CD4-positive, alpha-beta T cell (primary cell): ENCODE data around the gene BAIAP2. TPM values are rescaled to one million over a fixed set of nuclear protein-coding genes. Genes with fewer than 3 reads are reported as not detected.

ENCODE experiments used
- ATAC-seq: fragments of 200-7000 bp; cut with Tn5 transposase; one replicate; pipeline ENCODE4 v1.10.0; 2022; ENCODE audit warnings: mild to moderate bottlenecking; ENCODE audit not compliant: poor library complexity
- CTCF ChIA-PET: fragments of 350-600 bp; sonication (Branson Sonifier 250); formaldehyde crosslinking; loops from one replicate; lab custom pipeline; 2021; ENCODE audit warnings: antibody characterized with exemption, inconsistent platforms; lab: Charles Lee
- POLR2A ChIA-PET: fragments of 350-600 bp; sonication (Branson Sonifier 250); formaldehyde crosslinking; loops from one replicate; lab custom pipeline; 2021; ENCODE audit warnings: antibody characterized with exemption, inconsistent platforms; lab: Charles Lee
- DNase-seq, 14 experiments: peaks; one replicate each; pipeline ENCODE4 v3.0.0-alpha.2; 2013 to 2020; ENCODE audit warnings: mixed read lengths in 2 of 14
- H3K27ac ChIP-seq, 2 donors: one replicate each; pipeline versions ENCODE4 v1.5.1 to v1.7.0; 2013; ENCODE audit warnings: low read length in 2 of 2, low read depth in 1 of 2, mild to moderate bottlenecking in 1 of 2
- H3K27me3 ChIP-seq, 2 experiments: 1 replicate in 1 of 2; 2 replicates in 1 of 2; pipeline versions ENCODE4 v1.6.1 to v1.7.0; 2013; ENCODE audit warnings: low read length in 2 of 2, control low read depth in 1 of 2, mild to moderate bottlenecking in 1 of 2, moderate library complexity in 1 of 2; ENCODE audit not compliant: insufficient read depth in 2 of 2, control insufficient read depth in 1 of 2
- H3K36me3 ChIP-seq: one replicate; pipeline ENCODE4 v1.6.1; 2013; ENCODE audit warnings: low read length, control low read depth; ENCODE audit not compliant: insufficient read depth
- H3K4me1 ChIP-seq: one replicate; pipeline ENCODE4 v1.6.1; 2013; ENCODE audit warnings: low read length, control low read depth; ENCODE audit not compliant: insufficient read depth
- H3K4me3 ChIP-seq: one replicate; pipeline ENCODE4 v1.5.1; 2013; ENCODE audit warnings: mild to moderate bottlenecking, low read length, moderate library complexity
- H3K9me3 ChIP-seq, 2 experiments: 1 replicate in 1 of 2; 2 replicates in 1 of 2; pipeline versions ENCODE4 v1.6.1 to v1.7.0; 2013; ENCODE audit warnings: low read length in 2 of 2, mild to moderate bottlenecking in 2 of 2, control low read depth in 1 of 2, moderate library complexity in 1 of 2; ENCODE audit not compliant: control insufficient read depth in 1 of 2, insufficient read depth in 1 of 2
- H3K27ac Mint-ChIP-seq: one replicate; pipeline ENCODE4 v1.8.0; 2020; ENCODE audit warnings: mixed read lengths
- H3K27me3 Mint-ChIP-seq: one replicate; pipeline ENCODE4 v1.8.0; 2021; ENCODE audit warnings: mixed read lengths
- H3K36me3 Mint-ChIP-seq: one replicate; pipeline ENCODE4 v1.8.0; 2021; ENCODE audit warnings: low read depth, mixed read lengths
- H3K4me1 Mint-ChIP-seq: one replicate; pipeline ENCODE4 v1.8.0; 2021; ENCODE audit warnings: low read depth, mixed read lengths
- H3K4me3 Mint-ChIP-seq: one replicate; pipeline ENCODE4 v1.8.0; 2020; ENCODE audit warnings: mild to moderate bottlenecking, mixed read lengths
- H3K9me3 Mint-ChIP-seq: one replicate; pipeline ENCODE4 v1.8.0; 2020; ENCODE audit warnings: mixed read lengths
- intact Hi-C, 2 experiments: fragments of 100-400 bp; cut with DNase I in 1 of 2; cut with micrococcal nuclease in 1 of 2; formaldehyde crosslinking; loops; one replicate each; pipeline versions ENCODE4 v1.15.1 to v1.9.0; 2023 to 2025; cut with DNase I, micrococcal nuclease
- total RNA-seq, 174 experiments: library from RNA in 2 of 174; stranded (reverse) in 2 of 174; gene quantifications; one replicate each; pipeline ENCODE4 v1.2.3 and lab custom pipeline; 2021 to 2026
- TF ChIP-seq, protein P1 (sequence below): fragments of 200-600 bp; IDR thresholded peaks from one replicate; pipeline ENCODE4 v1.8.0; 2022; ENCODE audit warnings: antibody characterized with exemption, mild to moderate bottlenecking

BAIAP2 gene
- total RNA-seq, 2 experiments from 2014 or later: 4.2 to 4.9 TPM

DNA sequence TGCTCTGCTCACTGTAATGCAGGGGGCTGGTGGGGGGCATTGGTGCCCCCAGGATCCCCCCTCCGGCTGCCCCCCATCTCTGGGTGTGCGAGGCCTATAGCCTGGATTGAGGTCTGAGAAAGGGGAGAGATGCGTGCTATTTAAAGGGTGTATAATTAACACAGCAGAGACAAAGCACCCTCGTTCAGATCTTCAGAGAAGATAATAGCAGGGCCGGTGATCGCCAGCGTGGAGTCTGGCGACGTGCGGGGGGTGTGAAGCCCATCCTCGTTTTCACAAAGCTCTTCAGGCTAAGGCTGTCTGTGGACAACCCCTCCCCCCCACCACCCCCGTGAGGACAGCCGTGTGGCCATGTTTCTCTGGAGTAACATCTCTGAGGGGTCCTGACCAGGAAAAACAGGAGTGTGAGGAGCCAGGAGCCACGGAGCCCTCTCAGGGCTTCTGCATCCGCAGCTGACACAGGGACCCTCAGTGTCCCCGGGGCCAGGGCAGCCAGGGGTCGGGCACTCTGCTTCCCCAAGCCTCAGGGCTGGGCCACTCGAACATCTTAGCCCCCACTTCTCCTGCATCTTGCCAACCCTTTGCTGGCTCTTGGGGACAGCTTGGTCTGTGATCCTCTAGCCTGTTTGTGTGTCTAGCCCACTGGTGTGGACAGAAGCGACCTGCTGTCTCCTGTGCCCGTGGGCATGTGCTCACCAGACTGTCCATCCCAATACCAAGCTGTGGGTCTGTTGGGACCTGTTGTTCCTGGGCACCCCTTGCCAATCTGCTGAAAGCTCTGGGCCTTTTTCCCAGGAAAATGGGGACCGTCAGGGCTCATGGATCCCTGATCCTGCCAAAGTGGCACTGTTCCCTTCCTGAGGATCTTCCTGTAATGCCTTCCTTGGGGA lies 58.9 kb downstream of the BAIAP2 start:
- DNase-seq: no peak
- Mint-ChIP-seq H3K27me3 (no peaks in the 10 kb centered on the region), H3K27ac (peak overlapping the region; percentile 87), H3K36me3 (no peaks in the 10 kb centered on the region), H3K4me1 (peaks cover 35% of the 10 kb centered on the region), H3K4me3 (peak overlapping the region; percentile 80), H3K9me3 (no peaks in the 10 kb centered on the region)
- peak overlapping the region in 1 of 2 donors; percentile 5 for H3K27ac ChIP-seq
- POLR2A ChIA-PET: no interaction called here
- H3K27me3 ChIP-seq: no peaks in the 10 kb centered on the region
- CTCF ChIA-PET: interaction anchor here (1.6 to 2.0 kb wide), 2 partner anchors 58 to 70 kb away, joined by 3 to 9 read pairs; partner anchors contain the start of gene BAIAP2
- TF ChIP-seq, protein P1, sequence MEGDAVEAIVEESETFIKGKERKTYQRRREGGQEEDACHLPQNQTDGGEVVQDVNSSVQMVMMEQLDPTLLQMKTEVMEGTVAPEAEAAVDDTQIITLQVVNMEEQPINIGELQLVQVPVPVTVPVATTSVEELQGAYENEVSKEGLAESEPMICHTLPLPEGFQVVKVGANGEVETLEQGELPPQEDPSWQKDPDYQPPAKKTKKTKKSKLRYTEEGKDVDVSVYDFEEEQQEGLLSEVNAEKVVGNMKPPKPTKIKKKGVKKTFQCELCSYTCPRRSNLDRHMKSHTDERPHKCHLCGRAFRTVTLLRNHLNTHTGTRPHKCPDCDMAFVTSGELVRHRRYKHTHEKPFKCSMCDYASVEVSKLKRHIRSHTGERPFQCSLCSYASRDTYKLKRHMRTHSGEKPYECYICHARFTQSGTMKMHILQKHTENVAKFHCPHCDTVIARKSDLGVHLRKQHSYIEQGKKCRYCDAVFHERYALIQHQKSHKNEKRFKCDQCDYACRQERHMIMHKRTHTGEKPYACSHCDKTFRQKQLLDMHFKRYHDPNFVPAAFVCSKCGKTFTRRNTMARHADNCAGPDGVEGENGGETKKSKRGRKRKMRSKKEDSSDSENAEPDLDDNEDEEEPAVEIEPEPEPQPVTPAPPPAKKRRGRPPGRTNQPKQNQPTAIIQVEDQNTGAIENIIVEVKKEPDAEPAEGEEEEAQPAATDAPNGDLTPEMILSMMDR: no peak
- H3K4me1 ChIP-seq: peaks cover 84% of the 10 kb centered on the region
- no peak overlapping the region for H3K4me3 ChIP-seq
- intact Hi-C loops: loop anchor here in 1 of 2 experiments (2.0 kb wide), 1 partner anchor 57 kb away; no protein-coding TSS in a partner anchor
- H3K9me3 ChIP-seq: no peaks in the 10 kb centered on the region
- no peak for ATAC-seq
- no peaks in the 10 kb centered on the region for H3K36me3 ChIP-seq

DNA sequence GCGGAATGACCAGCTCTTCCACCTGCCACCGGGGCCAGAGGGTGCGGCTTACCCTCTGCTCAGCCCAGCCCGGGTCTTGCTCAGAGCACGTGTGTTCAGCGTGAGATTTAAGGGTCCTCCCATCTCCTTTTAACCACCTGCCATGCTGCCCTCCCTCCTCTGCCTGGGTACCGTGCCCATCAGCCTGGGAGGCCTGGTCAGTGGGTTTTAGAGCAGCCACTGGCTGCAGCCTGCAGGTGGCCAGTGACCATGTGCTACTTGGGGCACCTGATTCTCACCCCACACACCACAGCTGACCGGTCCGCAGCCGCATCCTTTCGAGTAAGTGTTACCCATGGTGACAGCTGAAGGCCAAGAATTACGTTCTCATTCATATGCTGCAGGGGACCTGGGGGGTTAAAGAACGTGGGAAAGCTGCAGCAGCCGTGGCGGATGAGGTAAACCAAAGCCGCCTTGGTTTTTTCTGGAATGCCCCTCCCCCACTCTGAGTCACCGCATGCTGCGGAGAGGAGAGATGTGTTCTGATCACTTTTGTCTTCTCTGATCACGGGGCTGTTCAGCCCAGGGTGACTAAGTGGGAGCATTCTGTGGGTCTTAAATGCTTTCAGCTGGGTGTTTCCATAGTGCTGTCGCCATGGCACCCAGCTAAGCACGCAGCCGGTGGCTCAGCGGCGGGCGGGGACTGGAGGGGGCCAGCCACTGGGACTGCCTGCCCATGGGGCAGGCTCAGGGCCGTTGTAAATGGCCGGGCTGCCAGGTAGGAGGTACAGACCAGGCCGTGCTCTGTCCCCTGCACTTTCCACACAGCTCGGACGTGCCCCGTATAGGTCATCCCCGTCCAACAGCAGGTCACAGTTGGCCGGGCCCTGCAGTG lies 59.8 kb downstream of the BAIAP2 start:
- DNase-seq: peak; percentile 61 to 96 (median 90)
- Histone ChIP-seq H3K4me1 (peaks cover 81% of the 10 kb centered on the region), H3K36me3 (no peaks in the 10 kb centered on the region), H3K27ac (peak overlapping the region in 1 of 2 donors; percentile 59), H3K9me3 (no peaks in the 10 kb centered on the region), H3K4me3 (peak overlapping the region; percentile 32), H3K27me3 (no peaks in the 10 kb centered on the region)
- H3K27me3 Mint-ChIP-seq: no peaks in the 10 kb centered on the region
- peak overlapping the region; percentile 87 for H3K27ac Mint-ChIP-seq
- POLR2A ChIA-PET: interaction anchor here (1.0 to 1.4 kb wide), 2 partner anchors 71 to 77 kb away, joined by 4 to 5 read pairs; no protein-coding TSS in a partner anchor
- ATAC-seq: peak; percentile 91
- TF ChIP-seq, protein P1: no peak
- no peaks in the 10 kb centered on the region for H3K9me3 Mint-ChIP-seq
- peaks cover 35% of the 10 kb centered on the region for H3K4me1 Mint-ChIP-seq
- intact Hi-C loops: loop anchor here in 1 of 2 experiments (2.0 kb wide), 1 partner anchor 58 kb away; no protein-coding TSS in a partner anchor
- CTCF ChIA-PET: interaction anchor here (1.6 to 2.0 kb wide), 2 partner anchors 59 to 71 kb away, joined by 3 to 9 read pairs; partner anchors contain the start of gene BAIAP2
- H3K36me3 Mint-ChIP-seq: no peaks in the 10 kb centered on the region
- H3K4me3 Mint-ChIP-seq: peak overlapping the region; percentile 80

DNA sequence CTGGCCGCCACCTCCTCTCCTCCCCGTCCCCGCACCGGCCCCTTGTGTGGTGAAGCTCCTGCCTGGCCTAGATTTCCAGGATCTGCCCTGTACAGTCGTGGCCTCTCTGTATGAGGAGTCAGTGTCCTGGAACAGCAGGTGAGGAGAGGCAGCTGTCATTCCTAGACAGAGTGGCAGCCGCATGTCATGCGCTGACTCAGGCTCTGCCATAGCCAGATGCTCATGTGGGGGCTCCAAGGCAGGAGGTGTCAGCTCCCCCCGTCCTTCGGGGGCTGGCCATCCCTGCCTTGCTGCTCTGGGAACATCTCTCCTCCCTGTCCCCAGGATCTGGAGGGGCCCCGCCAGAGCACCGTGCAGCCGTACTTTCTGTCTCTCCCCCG lies 60.4 kb downstream of the BAIAP2 start:
- Histone ChIP-seq H3K4me1 (peaks cover 75% of the 10 kb centered on the region), H3K27ac (peak overlapping the region in 1 of 2 donors; percentile 59), H3K9me3 (no peaks in the 10 kb centered on the region), H3K4me3 (peak overlapping the region; percentile 32), H3K36me3 (no peaks in the 10 kb centered on the region), H3K27me3 (no peaks in the 10 kb centered on the region)
- Mint-ChIP-seq H3K36me3 (no peaks in the 10 kb centered on the region), H3K4me1 (peaks cover 35% of the 10 kb centered on the region), H3K9me3 (no peaks in the 10 kb centered on the region), H3K4me3 (peak overlapping the region; percentile 80), H3K27ac (peak overlapping the region; percentile 87), H3K27me3 (no peaks in the 10 kb centered on the region)
- ATAC-seq (peak; percentile 35), DNase-seq (peak in 6 of 14 experiments; percentile 11 to 61 (median 36))
- ChIA-PET POLR2A (interaction anchor here (1.0 to 1.4 kb wide), 2 partner anchors 72 to 78 kb away, joined by 4 to 5 read pairs; no protein-coding TSS in a partner anchor), CTCF (interaction anchor here (1.6 to 2.0 kb wide), 2 partner anchors 60 to 72 kb away, joined by 3 to 9 read pairs; partner anchors contain the start of gene BAIAP2)
- intact Hi-C loops: loop anchor here in 1 of 2 experiments (2.0 kb wide), 1 partner anchor 59 kb away; no protein-coding TSS in a partner anchor
- TF ChIP-seq, protein P1: no peak
